Heart left ventricle (tissue), 16 donors: ENCODE data around the gene DUSP5. TPM values are rescaled to one million over a fixed set of nuclear protein-coding genes. Genes with fewer than 3 reads are reported as not detected.

Experiments used
- ATAC-seq, 4 donors: fragments of 200-7000 bp; cut with Tn5 transposase; one replicate each; pipeline ENCODE4 v1.9.1; 2020 to 2022; ENCODE audit warnings: moderate library complexity in 4 of 4, mild to moderate bottlenecking in 3 of 4, moderate number of reproducible peaks in 1 of 4
- DNase-seq, 5 donors: peaks; one replicate each; pipeline ENCODE4 v3.0.0-alpha.2; 2020
- H3K27ac ChIP-seq, 12 donors: fragments of 200-600 bp; sonication (generic) in 4 of 12; one replicate each; pipeline versions ENCODE4 v1.5.0 to v1.8.0; 2016 to 2022; ENCODE audit warnings: mild to moderate bottlenecking in 2 of 12
- H3K27me3 ChIP-seq, 9 donors: fragments of 200-600 bp; sonication (generic) in 2 of 9; one replicate each; pipeline versions ENCODE4 v1.5.1 to v1.8.0; 2016 to 2022; ENCODE audit warnings: mild to moderate bottlenecking in 3 of 9
- H3K36me3 ChIP-seq, 9 donors: fragments of 200-600 bp; sonication (generic) in 2 of 9; one replicate each; pipeline versions ENCODE4 v1.5.0 to v1.8.0; 2018 to 2022; ENCODE audit warnings: mild to moderate bottlenecking in 2 of 9
- H3K4me1 ChIP-seq, 12 donors: fragments of 200-600 bp; sonication (generic) in 4 of 12; one replicate each; pipeline versions ENCODE4 v1.5.0 to v1.8.0; 2016 to 2022; ENCODE audit warnings: mild to moderate bottlenecking in 3 of 12
- H3K4me3 ChIP-seq, 12 donors: fragments of 200-600 bp; sonication (generic) in 4 of 12; one replicate each; pipeline versions ENCODE4 v1.5.0 to v1.8.0; 2017 to 2022; ENCODE audit warnings: mild to moderate bottlenecking in 9 of 12, moderate library complexity in 4 of 12
- H3K9me3 ChIP-seq, 12 donors: fragments of 200-600 bp; sonication (generic) in 4 of 12; one replicate each; pipeline versions ENCODE4 v1.5.0 to v1.8.0; 2016 to 2022; ENCODE audit warnings: mild to moderate bottlenecking in 1 of 12
- CTCF ChIP-seq, 12 donors: fragments of 200-600 bp; sonication (generic) in 4 of 12; IDR thresholded peaks; one replicate each; pipeline versions ENCODE4 v1.5.0 to v1.8.0; 2018 to 2022; ENCODE audit warnings: antibody characterized with exemption in 12 of 12, mild to moderate bottlenecking in 5 of 12
- POLR2A ChIP-seq, 2 donors: fragments of 450-650 bp; IDR thresholded peaks; one replicate each; pipeline ENCODE4 v1.6.1; 2017; ENCODE audit warnings: antibody characterized with exemption in 2 of 2, mild to moderate bottlenecking in 2 of 2, moderate library complexity in 2 of 2
- WGBS, 4 donors: extraction: QIAGEN DNeasy Blood & Tissue Kit in 2 of 4; methylation state at CpG; one replicate each; pipeline versions ENCODE4 v1.1.5 to v1.1.7; 2013 to 2018; 5-methylcytosine and 5-hydroxymethylcytosine counted together
- intact Hi-C, 10 donors: fragments of 100-400 bp; cut with DNase I; formaldehyde crosslinking; loops; one replicate each; pipeline versions ENCODE4 v1.11.1 to v1.14.2; 2022
- polyA plus RNA-seq, 2 donors: library from polyadenylated mRNA; stranded (reverse); fragments of 200-250 nt; gene quantifications; one replicate each; pipeline ENCODE4 v1.2.3, GENCODE V29; 2013
- total RNA-seq, 9 donors: library from RNA; depleted of rRNA in 2 of 9; stranded (reverse); fragments of >200 nt in 2 of 9; fragmentation: NEBNext Ultra II Directional in 3 of 9; extraction: Animal tissue kit (Norgen Biotek cat#: 25700) in 3 of 9; gene quantifications; one replicate each; pipeline versions ENCODE4 v1.1.0 to v1.2.4, GENCODE V29; 2016 to 2023
- donor health status: ischemic (EF 13 %, LVEDD 7.1; RV severe dilation, severe dysfunction).
- donor health status: healthy with polysubstance abuse.
- donor health status: DM: no; HTN: yes; CAD: no.
- donor health status: DM: no; HTN: no; CAD: no.
- donor health status: ischemic (EF 25% LVEDD 6.9; RV normal size, moderate dysfunction).
- donor health status: ischemic (EF 25% LVEDD 5.7; RV mildly dilated, moderate dysfunction).
- donor health status: healthy.
- donor health status: DM: yes; HTN: yes; CAD: no.
- donor health status: ischemic (EF 35%, LVEDD 5.7; RV mildly dilated, moderate dysfunction).
- donor health status: nonischemic (EF 11% LVEDD 7.7; RV severe dilation, severe dysfunction).
- donor health status: DM: yes; HTN: yes; CAD: no.
- donor health status: PGD.
- donor health status: ischemic (EF 29% LVEDD 5.4; RV normal size, mild dysfunction).
- donor health status: nonischemic (EF 23%, LVEDD 6.1; RV moderate dilation, normal function).

The DUSP5 gene
- total and polyA plus RNA-seq, 11 donors, result 3.5 to 42.7 (median 16.1) TPM

DNA sequence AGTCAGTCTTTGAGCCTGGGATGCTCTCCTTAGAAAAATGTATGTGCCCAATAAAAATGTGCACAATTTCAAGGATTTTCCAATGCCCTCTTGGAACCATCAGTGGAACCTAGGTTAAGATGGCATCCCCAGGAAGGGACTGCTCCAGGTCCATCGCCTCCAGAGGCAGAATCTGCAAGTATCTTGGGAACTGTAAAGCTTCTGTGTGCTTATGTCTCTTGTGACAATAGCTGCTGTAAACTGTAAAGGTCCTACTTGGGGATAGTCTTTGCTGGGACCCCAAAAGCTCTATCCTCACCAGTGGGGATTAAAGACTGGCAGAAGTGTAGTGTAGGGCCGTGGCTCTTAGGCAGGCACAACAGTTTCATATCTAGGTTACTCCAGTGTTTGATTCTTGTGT lies 11.9 kb downstream of the DUSP5 start:
- ATAC-seq, result no peak
- no peak overlapping the region for H3K4me3 ChIP-seq
- peaks cover 0 to 94% (median 44%) of the 10 kb centered on the region in 9 donors for H3K36me3 ChIP-seq
- WGBS, 4 donors, result 86 to 94% (median 90%) methylated on average over 2 of the region's 2 CpGs
- H3K27me3 ChIP-seq, result no peaks in the 10 kb centered on the region
- DNase-seq, result no peak
- intact Hi-C loops, result loop anchor here in 3 of 10 donors (10.0 kb wide), 3 partner anchors 155 to 365 kb away; partner anchors contain the start of gene PDCD4 (in 1 of the 3)
- H3K27ac ChIP-seq, result peak overlapping the region in 11 of 12 donors; percentile 36 to 97 (median 87)
- H3K4me1 ChIP-seq, result peaks cover 9 to 81% (median 56%) of the 10 kb centered on the region in 12 donors
- no peaks in the 10 kb centered on the region for H3K9me3 ChIP-seq
- no peak for TF ChIP-seq CTCF (IDR thresholded peaks at IDR 0.05)

DNA sequence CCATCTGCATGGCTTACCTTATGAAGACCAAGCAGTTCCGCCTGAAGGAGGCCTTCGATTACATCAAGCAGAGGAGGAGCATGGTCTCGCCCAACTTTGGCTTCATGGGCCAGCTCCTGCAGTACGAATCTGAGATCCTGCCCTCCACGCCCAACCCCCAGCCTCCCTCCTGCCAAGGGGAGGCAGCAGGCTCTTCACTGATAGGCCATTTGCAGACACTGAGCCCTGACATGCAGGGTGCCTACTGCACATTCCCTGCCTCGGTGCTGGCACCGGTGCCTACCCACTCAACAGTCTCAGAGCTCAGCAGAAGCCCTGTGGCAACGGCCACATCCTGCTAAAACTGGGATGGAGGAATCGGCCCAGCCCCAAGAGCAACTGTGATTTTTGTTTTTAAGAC lies 12.4 kb downstream of the DUSP5 start:
- Histone ChIP-seq H3K27me3 (no peaks in the 10 kb centered on the region), H3K4me3 (no peak overlapping the region), H3K9me3 (no peaks in the 10 kb centered on the region), H3K27ac (peak overlapping the region in 4 of 12 donors; percentile 90 to 97 (median 96)), H3K36me3 (peaks cover 0 to 93% (median 41%) of the 10 kb centered on the region in 9 donors), H3K4me1 (peaks cover 5 to 75% (median 50%) of the 10 kb centered on the region in 12 donors)
- WGBS, 4 donors, result 88 to 89% (median 88%) methylated on average over 6 to 9 of the region's 9 CpGs
- no peak for ATAC-seq
- intact Hi-C loops, result no loop called here
- TF ChIP-seq POLR2A (IDR thresholded peaks at IDR 0.05), result no peak
- DNase-seq, result no peak

DNA sequence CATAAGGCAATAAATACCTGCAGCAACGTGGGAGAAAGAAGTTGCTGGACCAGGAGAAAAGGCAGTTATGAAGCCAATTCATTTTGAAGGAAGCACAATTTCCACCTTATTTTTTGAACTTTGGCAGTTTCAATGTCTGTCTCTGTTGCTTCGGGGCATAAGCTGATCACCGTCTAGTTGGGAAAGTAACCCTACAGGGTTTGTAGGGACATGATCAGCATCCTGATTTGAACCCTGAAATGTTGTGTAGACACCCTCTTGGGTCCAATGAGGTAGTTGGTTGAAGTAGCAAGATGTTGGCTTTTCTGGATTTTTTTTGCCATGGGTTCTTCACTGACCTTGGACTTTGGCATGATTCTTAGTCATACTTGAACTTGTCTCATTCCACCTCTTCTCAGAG lies 13.0 kb downstream of the DUSP5 start:
- 75 to 95% (median 90%) methylated on average over 3 of the region's 3 CpGs for WGBS, 4 donors
- H3K27me3 ChIP-seq, result no peaks in the 10 kb centered on the region
- no peak overlapping the region for H3K4me3 ChIP-seq
- peaks cover 5 to 69% (median 44%) of the 10 kb centered on the region in 12 donors for H3K4me1 ChIP-seq
- TF ChIP-seq POLR2A (IDR thresholded peaks at IDR 0.05) (no peak), CTCF (IDR thresholded peaks at IDR 0.05) (no peak)
- H3K9me3 ChIP-seq, result no peaks in the 10 kb centered on the region
- ATAC-seq (no peak), DNase-seq (no peak)
- intact Hi-C loops, result no loop called here
- peaks cover 0 to 86% (median 41%) of the 10 kb centered on the region in 9 donors for H3K36me3 ChIP-seq
- peak overlapping the region in 1 of 12 donors; percentile 97 for H3K27ac ChIP-seq

DNA sequence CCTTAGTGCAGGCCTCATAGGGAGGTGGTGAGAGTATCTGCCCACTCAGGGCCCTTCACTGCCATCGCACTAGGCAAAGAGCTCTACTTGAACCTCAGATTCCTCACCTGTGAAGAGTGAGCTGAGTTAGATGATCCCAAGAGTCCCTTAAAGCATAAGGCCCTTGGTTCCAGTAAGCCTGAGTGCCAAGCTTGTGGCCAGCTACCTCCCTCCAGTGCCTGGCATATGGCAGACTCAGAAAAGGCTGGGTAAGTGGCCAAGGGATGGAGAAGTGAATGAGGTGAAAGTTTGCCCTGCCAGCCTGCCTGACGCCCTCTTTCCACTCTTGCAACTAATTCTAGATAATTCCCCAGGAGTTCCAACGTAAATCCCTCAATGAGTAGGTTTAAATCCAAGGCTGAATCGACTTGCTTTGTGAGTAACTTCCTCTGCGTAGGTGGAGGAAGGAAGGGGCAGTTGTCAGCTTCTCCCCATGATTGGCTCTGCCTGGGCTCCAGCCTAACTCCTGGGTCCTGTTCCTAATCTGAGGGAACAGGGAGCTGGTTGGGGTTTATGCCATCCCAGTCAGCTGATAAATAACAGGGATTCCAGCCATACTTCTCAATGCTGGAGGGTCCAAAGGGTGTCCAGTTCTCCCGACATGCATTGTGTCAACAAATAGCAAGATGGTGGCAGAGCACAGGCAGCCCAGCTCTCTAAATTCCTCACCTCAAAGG lies 14.2 kb downstream of the DUSP5 start:
- WGBS, 4 donors, result 61 to 69% (median 62%) methylated on average over 6 of the region's 6 CpGs
- Histone ChIP-seq H3K36me3 (peaks cover 0 to 75% (median 40%) of the 10 kb centered on the region in 9 donors), H3K9me3 (no peaks in the 10 kb centered on the region), H3K27ac (peak overlapping the region in 6 of 12 donors; percentile 24 to 62 (median 36)), H3K27me3 (no peaks in the 10 kb centered on the region), H3K4me3 (no peak overlapping the region), H3K4me1 (peaks cover 5 to 57% (median 32%) of the 10 kb centered on the region in 12 donors)
- intact Hi-C loops, result no loop called here
- DNase-seq, result no peak
- TF ChIP-seq POLR2A (IDR thresholded peaks at IDR 0.05) (no peak), CTCF (IDR thresholded peaks at IDR 0.05) (no peak)
- peak in 1 of 4 donors; percentile 18 for ATAC-seq
